Cardiac muscle cell (in vitro differentiated cells and primary cell): ENCODE results near the gene EMSY. TPM values are rescaled to one million over a fixed set of nuclear protein-coding genes. Genes with fewer than 3 reads are reported as not detected.

Experiments
- DNase-seq, 2 donors: peaks; one replicate each; pipeline versions ENCODE4 v3.0.0 to v3.0.0-alpha.2; 2010 to 2017; ENCODE audit warnings: low read depth in 1 of 2, low spot score in 1 of 2
- H3K27ac ChIP-seq: fragments of 200-600 bp; sonication (generic); 2 replicates; pipeline ENCODE4 v1.5.1; 2016
- H3K27me3 ChIP-seq: fragments of 200-600 bp; sonication (generic); 2 replicates; pipeline ENCODE4 v1.6.0; 2016; ENCODE audit warnings: control low read depth
- H3K36me3 ChIP-seq: fragments of 200-600 bp; sonication (generic); 2 replicates; pipeline ENCODE4 v1.5.1; 2016; ENCODE audit warnings: control low read depth
- H3K4me1 ChIP-seq: fragments of 200-600 bp; sonication (generic); 2 replicates; pipeline ENCODE4 v1.8.1; 2017; ENCODE audit warnings: low read depth, mild to moderate bottlenecking, mixed run types
- H3K4me3 ChIP-seq: fragments of 200-600 bp; sonication (generic); 2 replicates; pipeline ENCODE4 v1.5.1; 2016; ENCODE audit warnings: mild to moderate bottlenecking
- H3K9me3 ChIP-seq: fragments of 200-600 bp; sonication (generic); 2 replicates; pipeline ENCODE4 v1.5.1; 2017; ENCODE audit warnings: low read depth, mild to moderate bottlenecking, control low read depth
- polyA plus RNA-seq: library from polyadenylated mRNA; unstranded; fragments of >200 nt; fragmentation: Nextera tagmentation; extraction: Ambion mirVana; gene quantifications from 2 replicates; pipeline ENCODE4 v1.2.1, GENCODE V29; 2016
- total RNA-seq: library from RNA; depleted of rRNA; stranded (reverse); fragments of >200 nt; gene quantifications from 2 replicates; pipeline ENCODE4 v1.2.3, GENCODE V29; 2016
- TF ChIP-seq, protein P1 (sequence below): IDR thresholded peaks from 2 replicates; pipeline ENCODE4 v1.5.1; 2012; ENCODE audit warnings: low read depth, mild to moderate bottlenecking, low read length

Gene EMSY
- total and polyA plus RNA-seq, 2 experiments from 2014 or later = 16.2 to 74.4 TPM

DNA sequence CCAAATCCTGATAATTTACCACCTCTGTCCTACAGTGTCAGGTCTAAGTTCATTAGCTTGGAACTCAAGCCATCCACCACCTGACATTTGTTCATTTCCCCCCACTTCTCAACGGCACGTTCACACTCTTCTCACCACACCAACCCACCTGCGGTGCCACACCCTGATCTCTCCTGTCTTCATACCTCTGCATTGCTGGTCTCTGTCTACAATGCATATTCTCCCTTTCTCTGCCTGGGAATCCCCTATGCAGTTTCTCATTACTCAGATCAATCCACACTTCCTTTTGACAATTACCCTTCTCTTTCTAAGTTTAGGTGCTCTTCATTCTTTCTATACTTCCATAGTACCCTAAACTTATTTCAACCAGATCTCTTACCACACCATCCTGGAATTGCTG, 20.4 kb upstream of the EMSY start:
- H3K27ac ChIP-seq = no peak overlapping the region
- no peaks in the 10 kb centered on the region for H3K27me3 ChIP-seq
- peaks cover 7% of the 10 kb centered on the region for H3K4me1 ChIP-seq
- no peaks in the 10 kb centered on the region for H3K36me3 ChIP-seq
- no peak overlapping the region for H3K4me3 ChIP-seq
- no peaks in the 10 kb centered on the region for H3K9me3 ChIP-seq
- TF ChIP-seq, protein P1, sequence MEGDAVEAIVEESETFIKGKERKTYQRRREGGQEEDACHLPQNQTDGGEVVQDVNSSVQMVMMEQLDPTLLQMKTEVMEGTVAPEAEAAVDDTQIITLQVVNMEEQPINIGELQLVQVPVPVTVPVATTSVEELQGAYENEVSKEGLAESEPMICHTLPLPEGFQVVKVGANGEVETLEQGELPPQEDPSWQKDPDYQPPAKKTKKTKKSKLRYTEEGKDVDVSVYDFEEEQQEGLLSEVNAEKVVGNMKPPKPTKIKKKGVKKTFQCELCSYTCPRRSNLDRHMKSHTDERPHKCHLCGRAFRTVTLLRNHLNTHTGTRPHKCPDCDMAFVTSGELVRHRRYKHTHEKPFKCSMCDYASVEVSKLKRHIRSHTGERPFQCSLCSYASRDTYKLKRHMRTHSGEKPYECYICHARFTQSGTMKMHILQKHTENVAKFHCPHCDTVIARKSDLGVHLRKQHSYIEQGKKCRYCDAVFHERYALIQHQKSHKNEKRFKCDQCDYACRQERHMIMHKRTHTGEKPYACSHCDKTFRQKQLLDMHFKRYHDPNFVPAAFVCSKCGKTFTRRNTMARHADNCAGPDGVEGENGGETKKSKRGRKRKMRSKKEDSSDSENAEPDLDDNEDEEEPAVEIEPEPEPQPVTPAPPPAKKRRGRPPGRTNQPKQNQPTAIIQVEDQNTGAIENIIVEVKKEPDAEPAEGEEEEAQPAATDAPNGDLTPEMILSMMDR = no peak
- no peak for DNase-seq

DNA sequence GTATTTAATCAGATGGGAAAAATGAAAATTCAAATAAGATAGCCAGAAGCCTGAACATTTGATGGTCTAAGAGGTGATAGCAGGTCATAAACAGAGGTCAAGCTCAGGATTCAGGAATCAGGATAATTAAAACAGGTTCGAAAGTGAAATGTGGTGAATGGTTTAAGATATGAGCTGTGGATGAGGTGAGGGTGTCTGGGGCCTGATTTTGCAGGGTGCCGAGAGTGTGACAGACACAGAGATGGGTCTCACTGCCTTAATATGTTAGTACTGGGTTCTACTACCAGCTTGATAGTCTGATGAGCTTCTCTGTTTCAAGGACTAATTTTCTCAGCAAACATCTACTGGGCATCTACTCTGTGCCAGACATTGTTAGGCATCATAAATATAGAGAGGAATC, 19.9 kb upstream of the EMSY start:
- Histone ChIP-seq H3K36me3 (no peaks in the 10 kb centered on the region), H3K9me3 (no peaks in the 10 kb centered on the region), H3K4me1 (peaks cover 7% of the 10 kb centered on the region), H3K4me3 (no peak overlapping the region), H3K27ac (no peak overlapping the region), H3K27me3 (no peaks in the 10 kb centered on the region)
- TF ChIP-seq, protein P1 = no peak
- DNase-seq = no peak

DNA sequence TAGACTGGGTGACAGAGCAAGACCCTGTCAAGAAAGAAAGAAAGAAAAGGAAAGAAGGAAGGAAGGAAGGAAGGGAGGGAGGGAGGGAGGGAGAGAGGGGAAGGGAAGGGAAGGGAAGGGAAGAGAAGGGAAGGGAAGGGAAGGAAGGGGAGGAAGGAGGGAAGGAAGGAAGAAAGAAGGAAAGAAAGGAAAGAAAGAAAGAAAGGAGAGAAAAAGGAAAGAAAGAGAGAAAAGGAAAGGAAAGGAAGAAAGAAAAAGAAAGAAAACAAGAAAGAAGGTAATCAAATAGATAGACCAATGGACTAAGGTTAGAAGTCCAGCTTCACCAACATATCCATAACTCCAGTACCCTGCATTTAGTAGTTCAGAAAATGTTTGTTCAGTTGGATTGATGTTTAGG, 18.2 kb upstream of the EMSY start:
- TF ChIP-seq, protein P1 = no peak
- no peaks in the 10 kb centered on the region for H3K9me3 ChIP-seq
- H3K27ac ChIP-seq = no peak overlapping the region
- no peak overlapping the region for H3K4me3 ChIP-seq
- peaks cover 7% of the 10 kb centered on the region for H3K4me1 ChIP-seq
- no peaks in the 10 kb centered on the region for H3K36me3 ChIP-seq
- no peaks in the 10 kb centered on the region for H3K27me3 ChIP-seq
- no peak for DNase-seq

DNA sequence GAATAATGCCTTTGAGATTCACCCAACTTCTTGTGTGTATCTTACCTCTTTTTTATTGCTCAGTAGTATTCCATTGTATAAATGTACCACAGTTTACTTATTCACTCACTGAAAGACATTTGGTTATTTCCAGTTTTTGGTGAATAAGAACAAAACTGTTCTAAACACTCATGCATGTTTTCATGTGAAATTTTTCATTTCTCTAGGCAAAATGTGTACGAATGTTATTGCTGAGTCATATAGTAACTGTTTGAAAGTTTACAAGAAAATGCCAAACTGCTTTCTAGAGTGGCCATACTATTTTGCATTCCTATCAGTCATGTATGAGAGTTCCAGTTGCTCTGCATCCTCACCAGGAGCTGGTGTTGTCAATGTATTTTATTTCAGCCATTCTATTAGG, 8.8 kb upstream of the EMSY start:
- H3K27ac ChIP-seq = no peak overlapping the region
- TF ChIP-seq, protein P1 = no peak
- DNase-seq = no peak
- no peaks in the 10 kb centered on the region for H3K36me3 ChIP-seq
- no peaks in the 10 kb centered on the region for H3K9me3 ChIP-seq
- no peak overlapping the region for H3K4me3 ChIP-seq
- peaks cover 9% of the 10 kb centered on the region for H3K4me1 ChIP-seq
- H3K27me3 ChIP-seq = no peaks in the 10 kb centered on the region

DNA sequence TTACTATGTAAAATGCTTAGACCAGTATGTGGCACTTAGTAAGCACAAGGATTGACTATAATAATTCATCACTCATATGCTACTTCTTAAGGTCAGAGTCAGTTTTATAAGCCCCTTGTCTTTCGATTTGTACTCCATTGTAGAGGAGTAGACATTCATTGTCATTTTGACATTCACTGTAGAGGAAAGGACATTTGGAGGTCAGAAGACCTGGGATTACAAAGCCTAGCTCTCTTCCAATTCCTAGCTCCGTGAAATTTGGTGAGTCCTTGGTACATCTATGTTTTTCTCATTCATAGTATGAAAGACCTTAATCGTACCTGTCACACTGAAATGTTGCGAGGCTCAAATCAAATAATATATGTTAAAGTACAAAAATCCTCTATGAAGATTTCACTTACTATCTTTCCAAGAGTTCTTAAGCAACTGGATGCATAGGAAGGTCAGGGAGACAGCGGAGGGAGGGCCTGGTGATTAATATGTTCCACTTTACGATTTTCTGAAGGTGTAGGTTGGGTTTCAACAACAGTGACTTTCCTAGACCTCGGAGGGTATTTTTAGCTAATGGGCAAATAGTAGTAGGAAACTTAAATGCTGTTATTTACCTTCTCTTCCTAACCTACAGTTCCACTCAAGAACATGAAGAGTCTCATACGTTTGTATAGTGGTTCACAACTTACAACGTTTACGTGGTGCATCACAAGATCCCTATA, 1.4 kb upstream of the EMSY start:
- Histone ChIP-seq H3K4me3 (peak overlapping the region; percentile 91), H3K9me3 (no peaks in the 10 kb centered on the region), H3K27ac (peak overlapping the region; percentile 97), H3K27me3 (no peaks in the 10 kb centered on the region), H3K36me3 (peaks cover 13% of the 10 kb centered on the region), H3K4me1 (peaks cover 9% of the 10 kb centered on the region)
- TF ChIP-seq, protein P1 = no peak
- DNase-seq = peak in 1 of 2 donors; percentile 28
